T1000 (cell line): Measurements from ENCODE around the gene IFT57.
"Not testable (repeated sequence)": the region's sequence is repeated elsewhere in the genome, so short reads cannot be mapped to it uniquely, and the experiment has no call there.

ENCODE experiments used
- DNase-seq: peaks from one replicate; lab custom pipeline; 2025; ENCODE audit warnings: mixed read lengths; lab: John Stamatoyannopoulos, UW

IFT57 gene

DNA sequence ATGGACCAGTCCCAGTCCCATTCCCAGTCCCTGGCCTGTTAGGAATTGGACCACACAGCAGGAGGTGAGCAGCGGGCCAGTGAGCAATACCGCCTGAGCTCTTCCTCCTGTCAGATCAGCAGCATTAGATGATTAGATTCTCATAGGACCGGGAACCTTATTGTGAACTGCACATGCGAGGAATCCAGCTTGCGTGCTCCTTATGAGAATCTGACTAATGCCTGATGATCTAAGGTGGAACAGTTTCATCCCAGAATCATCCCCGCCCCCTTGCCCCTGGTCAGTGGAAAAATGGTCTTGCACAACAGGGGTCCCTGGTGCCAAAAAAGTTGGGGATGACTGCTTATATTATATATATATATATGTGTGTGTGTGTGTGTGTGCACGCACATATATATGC, 63.1 kb downstream of the IFT57 start:
- no peak for DNase-seq

DNA sequence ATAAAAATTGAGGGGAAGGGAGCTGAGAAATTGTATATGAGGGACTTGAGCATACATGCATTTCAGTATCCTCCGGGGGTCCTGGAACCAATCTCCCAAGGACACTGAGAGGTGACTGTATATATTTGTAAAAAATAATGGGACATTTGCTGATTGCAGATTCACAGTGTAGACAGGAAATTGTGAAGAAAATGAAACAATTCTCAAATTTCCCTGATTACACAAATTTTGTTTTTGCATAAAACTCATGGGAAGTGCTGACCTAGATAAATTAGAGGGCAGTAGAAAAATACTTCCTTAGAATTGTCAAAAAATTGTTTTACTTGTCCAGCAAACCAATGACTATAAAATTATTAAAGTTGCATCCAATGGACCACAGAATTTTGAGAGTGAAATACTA, 64.0 kb downstream of the IFT57 start:
- no peak for DNase-seq

GRCh38 chr3:108157273-108157672, 65.0 kb downstream of the IFT57 start:
- DNase-seq = no peak

- DNase-seq = no peak
Observed at GRCh38 chr3:108156312-108156853, 65.8 kb downstream of the IFT57 start.

- not testable (repeated sequence) for DNase-seq
Observed at GRCh38 chr3:108155642-108156041, 66.6 kb downstream of the IFT57 start.

DNA sequence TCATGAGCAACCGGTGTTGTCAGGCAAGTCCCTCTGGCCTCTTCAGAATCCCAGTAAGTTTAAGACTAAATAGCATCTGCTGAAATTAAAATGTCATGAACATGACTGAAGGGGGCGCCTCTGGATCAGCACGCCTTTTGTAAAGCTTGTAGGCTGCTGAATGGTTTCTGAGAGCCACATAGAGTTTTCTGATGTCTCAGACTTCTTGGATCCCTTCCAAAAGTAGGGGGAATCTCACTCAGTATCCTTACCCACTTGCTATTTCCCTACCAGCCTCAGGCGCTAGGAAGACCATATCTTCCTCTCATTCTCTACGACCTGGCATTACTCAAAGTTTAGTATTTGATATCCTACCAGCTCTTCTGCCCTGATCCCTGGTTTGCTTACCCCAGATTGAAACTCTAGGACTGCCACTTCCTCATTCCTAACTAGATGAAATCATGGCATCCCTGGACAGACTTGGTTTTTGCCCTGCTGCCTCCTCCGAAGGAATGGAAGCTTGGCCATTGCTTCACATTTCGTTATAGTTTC, 68.7 kb downstream of the IFT57 start:
- no peak for DNase-seq

- DNase-seq = no peak
Observed at GRCh38 chr3:108152274-108152673, 70.0 kb downstream of the IFT57 start.

- no peak for DNase-seq
Observed at GRCh38 chr3:108150200-108150599, 72.0 kb downstream of the IFT57 start.

DNA sequence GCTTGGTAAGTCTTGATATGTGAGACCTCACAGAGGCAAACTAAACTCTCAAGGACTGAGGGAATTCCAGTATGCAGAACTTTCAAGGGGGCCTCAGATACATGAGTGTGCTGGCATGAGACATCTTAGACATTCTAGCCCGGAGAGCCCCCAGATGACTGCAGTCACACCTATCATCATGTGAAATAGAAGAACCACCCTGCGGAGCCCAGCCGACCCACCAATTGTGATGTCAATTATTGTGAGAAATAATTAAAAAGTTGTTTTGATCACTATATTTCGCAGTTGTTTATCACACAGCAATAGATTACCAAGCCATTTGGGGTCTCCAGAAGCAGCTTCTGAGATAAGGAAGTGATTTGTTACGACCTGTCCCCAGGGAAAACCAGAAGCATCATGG, 76.1 kb downstream of the IFT57 start:
- no peak for DNase-seq

DNA sequence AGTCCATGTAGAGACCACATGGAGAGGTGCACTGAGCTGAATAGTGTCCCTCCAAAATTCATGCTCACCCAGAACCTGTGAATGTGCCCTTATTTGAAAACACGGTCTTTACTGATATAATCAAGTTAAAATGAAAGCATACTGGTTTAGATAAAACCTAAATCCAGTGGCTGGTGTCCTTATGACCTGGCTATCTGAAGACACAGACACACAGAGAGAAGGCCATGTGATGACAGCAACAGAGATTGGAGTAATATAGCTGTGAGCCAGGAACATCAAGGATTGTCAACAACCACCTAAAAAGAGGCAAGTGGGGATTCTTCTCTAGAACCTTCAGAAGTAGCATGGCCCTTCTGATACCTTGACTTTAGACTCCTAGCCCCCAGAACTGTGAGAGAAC, 76.6 kb downstream of the IFT57 start:
- no peak for DNase-seq

- no peak for DNase-seq
Observed at GRCh38 chr3:108137460-108137814, 84.8 kb downstream of the IFT57 start.

DNA sequence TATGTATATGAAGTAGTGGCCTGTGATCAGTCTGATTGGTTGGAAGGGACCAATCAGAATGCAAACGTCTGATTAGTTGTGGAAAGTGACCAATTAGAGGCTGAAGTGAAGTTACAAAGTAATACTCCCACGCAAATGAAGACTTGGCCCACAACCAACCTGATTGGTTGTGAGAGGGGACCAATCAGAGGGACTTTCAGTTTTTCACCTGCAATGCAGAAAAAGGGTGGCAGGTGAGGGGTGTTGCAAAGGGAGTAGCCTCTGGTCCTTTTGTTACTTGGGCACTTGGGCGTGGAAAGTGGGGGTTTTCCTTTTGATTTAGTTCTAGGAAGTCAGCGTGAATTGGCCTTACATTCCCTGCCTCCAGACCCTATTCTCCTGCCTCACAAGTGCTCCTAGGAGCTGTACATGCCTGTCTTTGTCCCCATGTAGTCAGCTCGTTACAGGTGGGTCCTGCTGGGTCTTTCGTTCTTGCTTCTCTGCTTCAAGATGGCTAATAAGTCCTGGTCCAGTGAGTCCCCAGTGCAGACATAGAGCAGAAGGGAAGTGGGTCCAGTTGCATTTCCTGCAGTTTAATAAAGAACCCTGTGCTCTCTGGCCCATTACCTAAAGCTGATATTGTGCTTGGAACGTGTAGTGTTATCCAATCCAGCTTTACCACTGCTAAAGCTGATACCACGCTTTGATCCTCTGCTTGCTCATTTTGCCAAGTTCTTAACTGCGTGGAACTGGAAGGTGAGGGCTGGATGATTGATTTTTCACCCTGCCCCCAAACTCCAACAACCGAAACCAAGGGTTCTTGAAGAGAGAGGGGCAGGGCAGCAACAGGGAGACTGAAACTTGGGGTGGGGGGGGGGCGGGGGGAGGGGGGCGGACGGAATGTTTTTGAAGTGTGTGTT, 85.4 kb downstream of the IFT57 start:
- no peak for DNase-seq

GRCh38 chr3:108134555-108134880, 87.7 kb downstream of the IFT57 start:
- DNase-seq = no peak

GRCh38 chr3:108133858-108134554, 88.2 kb downstream of the IFT57 start:
- no peak for DNase-seq

- DNase-seq = no peak
Observed at GRCh38 chr3:108133048-108133369, 89.2 kb downstream of the IFT57 start.

GRCh38 chr3:108131475-108132134, 90.6 kb downstream of the IFT57 start:
- no peak for DNase-seq

DNA sequence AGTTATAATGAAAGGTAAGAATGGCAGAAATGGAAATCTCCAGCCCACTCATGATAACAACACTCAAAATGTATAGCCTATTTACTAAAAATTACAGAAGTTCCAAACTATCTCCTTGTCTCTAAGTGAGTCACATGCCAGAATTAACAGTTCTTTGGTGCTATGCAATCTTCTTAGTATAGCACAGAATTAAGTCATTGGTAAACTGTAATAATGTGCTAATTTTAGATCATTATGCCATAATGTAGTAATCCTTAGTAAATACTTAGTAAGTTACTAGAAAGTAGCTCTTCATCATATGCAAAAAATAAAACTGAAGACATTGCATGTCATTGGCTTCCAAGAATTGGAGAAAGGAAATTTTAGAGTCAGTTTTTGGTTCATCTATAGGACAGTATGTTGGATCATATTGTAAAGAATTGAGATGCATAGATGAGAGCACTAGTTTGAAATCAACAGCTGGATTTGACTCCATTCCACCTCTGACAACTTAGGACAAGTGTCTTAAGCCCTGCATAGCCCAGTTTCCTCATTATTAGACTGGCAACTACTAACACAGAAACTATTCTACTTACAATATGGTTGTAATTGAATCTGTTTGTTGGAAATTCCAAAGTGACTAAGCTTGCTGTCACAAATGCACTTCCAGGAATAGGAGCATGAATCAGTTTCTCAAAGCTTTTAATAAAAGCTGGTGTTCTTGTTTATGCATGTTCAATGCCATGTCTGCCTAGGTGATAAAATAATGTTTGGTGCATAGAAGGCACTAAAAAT, 91.3 kb downstream of the IFT57 start:
- no peak for DNase-seq

GRCh38 chr3:108130236-108130635, 92.0 kb downstream of the IFT57 start:
- no peak for DNase-seq

- DNase-seq = no peak
Observed at GRCh38 chr3:108127301-108127988, 94.8 kb downstream of the IFT57 start.

DNA sequence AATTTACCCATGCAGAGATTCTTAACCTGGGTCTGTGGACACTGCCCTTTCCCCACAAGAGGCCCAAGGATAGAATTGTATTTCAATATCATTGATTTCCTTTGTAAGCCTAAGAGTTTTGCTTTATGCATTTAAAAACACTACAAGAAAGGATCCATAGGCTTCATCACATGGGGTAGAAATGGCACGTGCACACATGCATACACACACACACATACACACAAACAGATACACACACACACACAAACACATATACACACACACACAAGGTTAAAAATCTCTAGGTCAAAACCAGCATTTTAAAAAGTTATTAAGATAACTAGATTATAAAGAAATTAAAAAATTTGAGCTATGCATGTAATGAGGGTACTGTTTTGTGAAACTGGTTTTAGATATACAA, 95.9 kb downstream of the IFT57 start:
- no peak for DNase-seq

DNA sequence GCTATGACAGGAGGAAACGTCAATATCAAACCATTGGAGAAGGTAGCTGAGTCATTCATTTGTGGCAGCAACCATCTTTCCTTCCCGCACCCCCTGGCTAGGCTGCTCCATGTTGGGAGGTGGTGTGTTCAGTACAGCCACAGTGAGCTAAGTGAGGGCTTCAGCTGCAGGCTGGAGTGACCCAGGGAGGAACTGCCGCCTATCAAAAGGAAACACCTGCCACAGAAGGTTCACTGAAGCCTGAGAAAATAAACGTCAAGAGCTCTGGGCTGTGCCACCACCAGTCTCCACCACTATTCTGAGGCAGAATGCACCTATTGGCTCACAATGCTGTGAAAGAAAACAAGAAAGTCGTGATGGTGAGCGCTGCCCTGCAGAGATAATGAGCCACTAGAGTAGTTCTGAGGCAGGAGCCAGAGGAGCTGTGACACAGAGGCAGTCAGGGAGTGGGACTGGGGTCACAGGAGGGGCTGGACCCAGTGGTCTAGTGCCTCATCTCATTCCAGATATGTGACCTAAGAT, 96.6 kb downstream of the IFT57 start:
- no peak for DNase-seq
